ENCODE results near the gene UIMC1.
A peak's percentile ranks its signal among the peaks of the same experiment; 100 is the strongest.
"Not testable (repeated sequence)": the region's sequence is repeated elsewhere in the genome, so short reads cannot be mapped to it uniquely, and the experiment has no call there.

Gene UIMC1

DNA sequence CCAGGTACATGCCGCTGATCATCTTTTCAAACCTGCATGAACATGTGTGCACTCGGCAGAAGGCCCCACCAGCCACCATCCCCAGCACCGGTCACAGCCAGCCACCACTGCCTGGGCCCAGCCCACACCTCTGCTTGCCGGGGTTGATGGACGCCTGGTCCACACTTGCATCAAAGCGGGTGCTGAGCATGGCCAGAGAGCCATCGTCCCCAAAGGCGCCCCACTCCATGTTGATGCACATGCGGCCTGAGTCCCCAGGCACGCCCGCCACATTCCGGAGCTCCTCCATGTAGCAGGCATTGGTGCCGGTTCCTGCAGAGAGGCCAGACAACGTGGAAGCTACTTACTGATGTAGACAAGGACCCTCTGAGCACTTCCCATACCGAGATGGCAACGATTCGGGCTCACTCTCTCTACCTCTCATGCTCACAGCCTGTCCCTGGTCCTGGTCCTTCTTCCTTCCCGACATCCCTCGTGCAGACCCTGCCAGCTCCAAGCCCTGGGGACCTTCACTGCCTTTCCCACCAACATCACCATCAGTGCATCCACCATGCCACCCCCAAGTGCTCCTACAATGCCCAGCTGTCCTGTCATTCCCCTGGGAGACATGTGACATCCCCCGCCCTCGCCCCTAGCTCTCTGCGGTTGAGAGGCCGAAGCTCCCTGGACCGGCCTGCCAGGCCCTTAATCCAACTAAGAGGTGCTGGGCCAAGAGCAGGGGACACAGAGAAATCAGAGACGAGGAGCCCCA lies 124.6 kb downstream of the UIMC1 start:
- no peak for DNase-seq

DNA sequence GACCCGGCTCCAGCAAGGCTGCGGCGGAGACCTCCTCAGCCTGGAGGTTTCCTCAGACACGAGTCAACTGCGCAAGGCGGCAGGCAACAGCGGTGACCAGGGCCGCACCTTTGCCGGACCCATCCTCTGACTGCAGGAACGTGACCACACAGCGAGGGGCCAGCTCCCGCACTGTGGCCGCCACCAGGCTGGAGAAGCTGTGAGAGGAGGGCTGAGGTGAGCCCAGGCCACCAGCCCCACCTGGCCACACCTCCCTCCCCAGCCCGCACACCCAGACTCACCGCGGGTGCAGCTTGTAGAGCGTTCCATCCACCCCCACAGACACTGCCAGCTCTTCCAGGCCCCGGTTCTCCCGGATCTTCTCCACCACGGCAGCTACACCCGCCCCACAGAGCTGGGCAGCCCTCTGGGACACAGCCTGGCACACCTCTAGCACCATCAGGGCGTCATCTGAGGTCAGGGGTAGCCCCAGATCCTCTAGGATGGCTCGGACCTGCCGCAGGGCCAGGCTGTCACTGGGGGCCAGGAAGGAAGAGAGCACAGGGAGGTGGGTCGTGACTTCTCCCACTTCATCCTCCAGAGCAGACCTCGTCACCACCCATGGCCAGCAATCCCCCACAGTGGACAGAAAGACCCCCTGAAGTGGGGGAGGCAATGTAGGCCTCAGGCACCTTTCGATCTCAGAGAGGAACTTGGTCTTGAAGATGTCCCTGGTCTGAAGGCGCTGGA lies 125.4 kb downstream of the UIMC1 start:
- DNase-seq, result no peak

DNA sequence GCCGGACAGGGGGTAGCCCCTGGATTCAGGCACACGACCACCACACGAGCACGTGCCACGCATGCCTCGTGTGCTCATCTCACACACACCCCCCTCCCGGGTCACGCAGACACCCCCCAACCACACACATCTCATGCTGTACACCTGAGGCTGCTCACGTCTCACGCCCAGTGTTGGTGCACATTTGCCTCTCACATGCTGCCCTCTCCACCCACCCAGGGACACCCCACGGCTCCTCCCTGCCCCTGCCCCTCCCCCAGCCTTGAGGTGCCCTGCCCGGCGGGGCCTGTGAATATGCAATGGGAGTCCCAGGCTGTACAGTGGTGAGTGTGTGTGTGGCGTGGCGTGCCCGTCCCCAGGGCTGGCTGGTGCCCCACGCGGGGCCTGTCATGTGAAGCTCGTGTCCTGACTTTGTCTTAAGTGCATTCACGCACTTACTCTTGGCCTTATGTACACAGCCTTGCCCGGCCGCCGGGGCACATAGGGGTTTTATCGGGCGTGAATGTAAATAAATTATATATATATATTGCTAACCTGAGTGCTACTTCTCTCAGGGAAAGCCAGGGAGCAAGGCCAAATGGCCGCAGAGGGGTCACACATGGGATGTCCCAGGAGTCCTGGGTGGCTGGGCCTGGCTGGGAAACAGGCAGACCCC lies 126.1 kb downstream of the UIMC1 start:
- no peak for DNase-seq

DNA sequence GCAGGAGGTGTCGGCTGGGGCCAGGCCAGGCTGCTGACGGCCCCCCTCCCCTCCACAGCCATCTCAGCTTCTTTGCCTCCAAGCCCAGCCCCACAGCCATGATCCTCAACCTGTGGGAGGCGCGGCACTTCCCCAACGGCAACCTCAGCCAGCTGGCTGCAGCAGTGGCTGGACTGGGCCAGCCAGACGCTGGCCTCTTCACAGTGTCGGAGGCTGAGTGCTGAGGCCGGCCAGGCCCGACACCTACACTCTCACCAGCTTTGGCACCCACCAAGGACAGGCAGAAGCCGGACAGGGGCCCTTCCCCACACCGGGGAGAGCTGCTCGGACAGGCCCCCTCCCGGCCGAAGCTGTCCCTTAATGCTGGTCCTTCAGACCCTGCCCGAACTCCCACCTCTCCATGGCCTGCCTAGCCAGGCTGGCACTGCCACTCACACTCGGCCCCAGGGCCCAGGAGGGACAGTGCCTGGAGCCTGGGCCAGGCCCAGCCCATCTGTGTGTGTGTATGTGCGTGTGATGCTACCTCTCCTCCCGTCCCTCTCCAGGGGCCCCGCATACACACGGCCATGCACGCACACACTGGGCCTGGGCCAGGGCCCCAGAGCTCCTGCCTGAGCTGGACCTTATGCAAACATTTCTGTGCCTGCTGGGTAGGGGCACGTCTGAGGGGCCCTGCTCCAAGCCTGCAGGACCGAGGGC lies 126.8 kb downstream of the UIMC1 start:
- no peak for DNase-seq

DNA sequence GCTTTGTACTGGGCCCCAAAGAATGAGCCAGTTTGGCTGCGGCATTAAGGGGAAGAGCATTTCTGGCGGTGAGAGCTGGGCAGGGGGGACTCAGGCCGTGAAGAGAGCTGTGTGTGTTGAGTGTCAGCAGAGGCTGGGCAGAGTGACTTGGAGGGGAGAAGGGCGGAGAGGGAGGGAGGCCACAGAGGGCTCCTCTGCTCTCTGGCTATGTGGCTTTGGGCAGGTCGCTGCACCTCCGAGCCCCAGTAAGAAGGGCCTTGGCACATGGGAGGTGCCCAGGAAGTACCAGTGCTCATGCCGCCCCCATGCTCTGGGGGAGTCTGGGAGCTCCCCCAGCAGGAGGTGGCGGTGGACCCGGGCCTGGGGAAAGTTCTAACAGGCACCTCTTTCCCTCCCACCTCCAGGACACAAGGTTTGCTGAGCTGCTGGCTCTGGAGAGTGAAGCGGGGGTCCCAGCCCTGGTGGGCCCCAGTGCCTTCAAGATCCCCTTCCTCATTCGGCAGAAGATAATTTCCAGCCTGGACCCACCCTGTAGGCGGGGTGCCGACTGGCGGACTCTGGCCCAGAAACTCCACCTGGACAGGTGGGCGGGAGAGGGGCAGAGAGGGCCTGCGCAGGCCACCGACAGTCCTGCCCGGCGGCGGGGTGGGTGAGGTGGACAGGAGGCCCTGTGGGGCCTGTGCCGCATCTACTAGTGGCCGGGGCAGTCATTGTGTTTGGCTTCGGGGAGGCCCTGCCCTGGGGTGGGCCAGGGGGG lies 127.5 kb downstream of the UIMC1 start:
- DNase-seq, result no peak

DNA sequence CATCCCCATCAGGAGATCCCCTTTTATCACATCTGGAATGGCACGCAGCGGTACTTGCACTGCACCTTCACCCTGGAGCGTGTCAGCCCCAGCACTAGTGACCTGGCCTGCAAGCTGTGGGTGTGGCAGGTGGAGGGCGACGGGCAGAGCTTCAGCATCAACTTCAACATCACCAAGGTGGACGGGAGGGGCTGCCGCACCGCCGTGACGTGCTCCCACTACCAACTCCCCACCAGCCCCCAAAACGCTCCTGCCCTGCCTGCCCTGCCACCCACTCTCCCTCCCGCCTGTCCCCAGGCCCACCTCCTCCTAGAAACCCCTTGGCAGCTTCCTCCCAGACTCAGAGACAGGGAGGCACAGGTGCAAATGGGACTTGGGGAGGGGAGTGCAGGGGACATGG lies 128.1 kb downstream of the UIMC1 start:
- DNase-seq, result no peak

DNA sequence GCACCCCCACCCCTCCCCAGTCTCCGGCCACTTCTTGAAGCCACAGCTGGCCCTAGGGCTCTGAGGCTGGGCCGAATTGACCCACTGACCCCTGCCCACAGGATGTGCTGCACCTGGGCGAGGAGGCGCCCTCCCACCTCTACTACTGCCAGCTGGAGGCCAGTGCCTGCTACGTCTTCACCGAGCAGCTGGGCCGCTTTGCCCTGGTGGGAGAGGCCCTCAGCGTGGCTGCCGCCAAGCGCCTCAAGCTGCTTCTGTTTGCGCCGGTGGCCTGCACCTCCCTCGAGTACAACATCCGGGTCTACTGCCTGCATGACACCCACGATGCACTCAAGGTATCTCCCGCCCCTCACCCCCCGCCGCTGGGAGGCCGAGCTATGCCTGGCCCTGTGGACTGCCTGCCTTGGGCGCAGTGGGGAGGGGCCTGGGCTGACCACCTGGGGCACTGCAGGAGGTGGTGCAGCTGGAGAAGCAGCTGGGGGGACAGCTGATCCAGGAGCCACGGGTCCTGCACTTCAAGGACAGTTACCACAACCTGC lies 128.7 kb downstream of the UIMC1 start:
- no peak for DNase-seq

DNA sequence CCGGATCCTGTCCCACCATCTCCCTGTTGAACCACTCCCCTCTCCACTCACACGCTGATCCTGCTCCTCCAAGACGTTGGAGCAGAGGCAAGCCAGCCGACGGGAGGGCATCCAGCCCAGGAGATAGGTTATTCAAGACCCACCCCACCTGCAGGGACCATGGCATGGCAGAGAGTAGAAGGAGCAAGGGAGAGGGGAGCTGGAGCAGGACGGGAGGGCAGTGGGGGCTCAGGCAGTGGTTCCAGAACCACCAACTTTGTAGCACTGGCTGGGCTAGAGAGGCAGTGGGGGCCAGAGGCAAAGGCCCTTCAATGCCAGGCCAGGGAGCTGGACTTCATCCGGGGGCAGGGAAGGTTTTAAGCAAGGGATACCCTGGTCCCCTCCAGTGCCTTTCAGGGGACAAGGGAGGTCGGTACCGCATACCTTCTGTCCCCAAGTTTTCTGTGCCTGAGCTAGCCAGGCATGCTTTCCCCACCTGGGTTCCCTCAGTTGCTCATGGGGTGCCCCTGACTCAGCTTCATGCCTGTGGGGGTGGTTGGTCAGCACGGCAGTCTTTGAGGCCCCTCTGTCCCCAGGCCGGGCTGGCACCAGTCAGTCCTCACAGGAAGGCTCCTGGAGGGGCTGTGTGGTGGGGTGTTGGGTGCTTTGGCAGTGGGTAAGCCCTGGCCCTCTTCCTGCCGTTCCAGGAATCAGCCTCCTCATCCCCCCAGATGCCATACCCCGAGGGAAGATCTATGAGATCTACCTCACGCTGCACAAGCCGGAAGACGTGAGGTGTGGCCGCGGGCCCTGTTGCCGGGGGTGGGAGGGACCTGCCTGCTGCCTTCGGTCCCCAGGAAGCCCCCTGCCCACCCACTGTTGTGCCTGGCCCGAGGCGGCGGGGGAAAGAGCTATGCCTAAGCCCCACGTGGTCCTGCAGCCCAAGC lies 129.8 kb downstream of the UIMC1 start:
- DNase-seq, result no peak

DNA sequence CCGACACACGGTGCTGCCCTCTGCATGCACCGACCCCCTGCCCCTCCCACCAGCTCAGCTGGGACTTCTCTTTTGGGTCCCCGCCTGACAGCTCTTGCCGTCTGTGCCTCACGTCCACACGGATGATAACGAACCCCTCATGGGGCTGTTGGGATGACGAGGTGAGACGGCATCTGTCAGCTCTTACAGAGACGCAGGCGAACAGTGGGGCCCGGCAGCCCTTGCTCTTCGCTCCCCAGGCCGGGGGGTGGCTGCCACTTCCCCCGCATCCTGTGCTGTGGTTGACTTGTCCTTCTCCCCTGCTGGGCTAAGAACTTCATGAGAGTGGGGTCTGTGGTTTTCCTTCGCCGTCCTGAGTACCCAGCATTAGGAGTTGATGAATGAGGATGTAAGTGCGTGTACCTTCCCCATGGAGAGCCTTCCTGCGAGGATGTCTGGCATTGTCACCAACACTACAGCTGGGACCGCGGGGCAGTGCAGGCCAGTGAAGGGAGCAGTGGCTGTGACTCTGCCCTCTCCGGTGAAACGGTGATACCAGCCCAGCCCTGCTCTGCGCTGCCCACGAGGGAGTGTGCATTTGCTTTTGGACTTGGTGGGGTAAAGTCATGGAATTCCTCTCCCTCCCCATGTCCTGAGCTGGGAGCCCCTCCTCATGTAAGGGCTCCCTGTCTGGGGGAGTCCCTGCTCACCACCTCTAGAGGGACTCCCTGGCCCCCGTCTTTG lies 130.6 kb downstream of the UIMC1 start:
- DNase-seq, result no peak

DNA sequence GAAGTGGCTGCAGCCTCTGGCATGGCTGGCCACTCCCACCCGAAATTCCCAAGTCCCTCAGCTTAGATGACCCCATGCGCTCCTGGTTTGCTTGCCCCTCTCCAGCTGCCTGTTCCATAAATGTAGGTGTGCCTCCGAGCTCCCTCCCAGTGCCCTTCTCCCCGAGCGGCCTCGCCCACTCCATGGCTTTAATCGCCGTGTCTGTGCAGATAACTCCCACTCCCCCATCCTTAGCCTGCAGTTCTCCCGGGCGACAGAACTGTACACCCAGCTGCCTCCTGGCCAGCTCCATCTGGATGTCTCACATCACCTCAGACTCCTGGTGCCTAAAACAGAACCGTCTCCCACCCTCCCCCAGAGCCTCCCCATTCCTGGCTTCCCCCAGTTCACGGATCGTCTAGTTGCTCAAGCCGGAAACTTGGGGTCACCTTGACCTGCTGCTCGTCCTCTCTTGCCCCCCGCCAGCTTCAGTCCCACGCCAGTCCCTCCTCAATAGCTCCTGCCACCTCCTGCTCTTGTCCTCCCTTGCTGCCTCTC lies 131.5 kb downstream of the UIMC1 start:
- DNase-seq, result no peak

DNA sequence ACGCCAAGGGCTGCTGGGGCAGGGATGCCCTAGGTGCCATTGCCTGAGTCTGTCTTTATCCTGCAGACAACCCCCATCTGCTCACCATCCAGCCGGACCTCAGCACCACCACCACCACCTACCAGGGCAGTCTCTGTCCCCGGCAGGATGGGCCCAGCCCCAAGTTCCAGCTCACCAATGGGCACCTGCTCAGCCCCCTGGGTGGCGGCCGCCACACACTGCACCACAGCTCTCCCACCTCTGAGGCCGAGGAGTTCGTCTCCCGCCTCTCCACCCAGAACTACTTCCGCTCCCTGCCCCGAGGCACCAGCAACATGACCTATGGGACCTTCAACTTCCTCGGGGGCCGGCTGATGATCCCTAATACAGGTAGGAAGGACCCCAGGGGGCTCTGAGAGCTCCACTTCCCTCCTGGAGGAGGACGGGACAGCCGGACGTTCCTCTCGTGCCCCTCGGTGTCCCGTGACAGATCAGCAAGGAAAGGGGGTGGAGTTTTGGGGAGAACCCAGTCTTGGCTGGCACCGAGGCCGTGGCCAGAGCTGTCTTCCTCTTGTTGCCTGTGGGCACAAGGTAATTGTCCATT lies 132.3 kb downstream of the UIMC1 start:
- DNase-seq, result no peak

DNA sequence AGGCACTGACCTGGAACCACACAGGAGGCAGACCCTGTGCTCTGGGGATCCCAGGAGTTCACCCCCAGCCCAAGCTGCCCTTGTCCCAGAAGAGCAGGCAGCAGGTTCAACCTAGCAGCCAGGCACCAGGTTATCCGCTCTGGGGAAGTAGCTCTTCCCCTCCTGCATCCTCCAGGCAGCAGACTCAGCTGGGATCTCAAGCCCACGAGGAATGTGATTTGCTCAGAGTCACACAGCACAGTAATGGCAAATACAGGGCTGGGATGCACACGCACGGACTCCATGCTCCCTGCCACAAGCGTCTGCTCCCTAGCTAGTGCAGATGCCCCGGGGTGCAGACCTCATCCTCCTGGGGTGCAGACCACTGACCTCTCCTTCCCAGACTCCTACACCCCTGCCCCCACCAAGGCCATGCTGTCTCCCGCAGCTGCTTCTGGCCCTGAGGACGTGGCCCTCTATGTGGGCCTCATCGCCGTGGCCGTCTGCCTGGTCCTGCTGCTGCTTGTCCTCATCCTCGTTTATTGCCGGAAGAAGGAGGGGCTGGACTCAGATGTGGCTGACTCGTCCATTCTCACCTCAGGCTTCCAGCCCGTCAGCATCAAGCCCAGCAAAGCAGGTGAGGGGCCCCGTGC lies 132.9 kb downstream of the UIMC1 start:
- DNase-seq, result no peak

DNA sequence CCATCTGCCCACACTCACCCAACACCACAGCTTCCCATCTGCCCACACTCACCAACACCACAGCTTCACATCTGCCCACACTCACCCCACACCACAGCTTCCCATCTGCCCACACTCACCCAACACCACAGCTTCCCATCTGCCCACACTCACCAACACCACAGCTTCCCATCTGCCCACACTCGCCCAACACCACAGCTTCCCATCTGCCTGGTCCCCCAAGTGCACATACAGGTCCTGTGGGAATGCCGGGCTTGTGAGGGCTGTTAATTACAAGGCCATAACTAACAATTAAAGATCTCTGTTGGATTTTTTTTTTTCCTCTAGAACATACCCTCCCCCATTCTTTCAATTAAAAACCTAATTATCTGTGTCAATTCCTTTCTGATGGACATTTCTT lies 133.6 kb downstream of the UIMC1 start:
- not testable (repeated sequence) for DNase-seq

DNA sequence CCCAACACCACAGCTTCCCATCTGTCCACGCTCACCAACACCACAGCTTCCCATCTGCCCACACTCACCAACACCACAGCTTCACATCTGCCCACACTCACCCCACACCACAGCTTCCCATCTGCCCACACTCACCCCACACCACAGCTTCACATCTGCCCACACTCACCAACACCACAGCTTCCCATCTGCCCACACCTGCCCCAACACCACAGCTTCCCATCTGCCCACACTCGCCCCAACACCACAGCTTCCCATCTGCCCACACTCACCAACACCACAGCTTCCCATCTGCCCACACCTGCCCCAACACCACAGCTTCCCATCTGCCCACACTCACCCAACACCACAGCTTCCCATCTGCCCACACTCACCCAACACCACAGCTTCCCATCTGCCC lies 134.0 kb downstream of the UIMC1 start:
- DNase-seq, result not testable (repeated sequence)

DNA sequence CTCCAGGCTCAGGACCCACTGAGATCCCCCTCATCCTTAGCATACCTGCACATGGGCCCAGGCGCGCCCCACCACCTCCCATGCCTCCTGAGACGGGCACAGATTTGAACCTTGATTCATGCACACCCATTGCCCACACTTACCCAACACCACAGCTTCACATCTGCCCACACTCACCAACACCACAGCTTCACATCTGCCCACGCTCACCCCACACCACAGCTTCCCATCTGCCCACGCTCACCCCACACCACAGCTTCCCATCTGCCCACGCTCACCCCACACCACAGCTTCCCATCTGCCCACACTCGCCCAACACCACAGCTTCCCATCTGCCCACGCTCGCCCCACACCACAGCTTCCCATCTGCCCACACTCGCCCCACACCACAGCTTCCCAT lies 135.9 kb downstream of the UIMC1 start:
- not testable (repeated sequence) for DNase-seq

DNA sequence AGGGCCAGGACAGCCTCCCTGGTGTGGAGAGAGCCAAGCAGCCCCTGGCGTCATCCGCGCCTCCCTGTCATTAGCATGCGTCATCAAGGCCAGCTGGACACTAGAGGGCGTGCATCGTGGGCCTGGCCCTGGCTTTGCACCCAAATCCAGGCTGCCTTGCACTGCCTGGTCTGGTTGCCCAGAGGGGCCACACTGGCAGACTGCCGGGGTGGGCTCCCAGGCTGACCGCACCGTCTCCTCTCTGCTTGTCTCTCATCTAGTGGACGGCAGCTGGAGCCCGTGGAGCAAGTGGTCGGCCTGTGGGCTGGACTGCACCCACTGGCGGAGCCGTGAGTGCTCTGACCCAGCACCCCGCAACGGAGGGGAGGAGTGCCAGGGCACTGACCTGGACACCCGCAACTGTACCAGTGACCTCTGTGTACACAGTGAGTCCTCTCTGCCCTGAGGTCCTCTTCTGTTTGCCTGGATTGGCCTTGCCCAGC lies 136.4 kb downstream of the UIMC1 start:
- DNase-seq, result peak; percentile 57

DNA sequence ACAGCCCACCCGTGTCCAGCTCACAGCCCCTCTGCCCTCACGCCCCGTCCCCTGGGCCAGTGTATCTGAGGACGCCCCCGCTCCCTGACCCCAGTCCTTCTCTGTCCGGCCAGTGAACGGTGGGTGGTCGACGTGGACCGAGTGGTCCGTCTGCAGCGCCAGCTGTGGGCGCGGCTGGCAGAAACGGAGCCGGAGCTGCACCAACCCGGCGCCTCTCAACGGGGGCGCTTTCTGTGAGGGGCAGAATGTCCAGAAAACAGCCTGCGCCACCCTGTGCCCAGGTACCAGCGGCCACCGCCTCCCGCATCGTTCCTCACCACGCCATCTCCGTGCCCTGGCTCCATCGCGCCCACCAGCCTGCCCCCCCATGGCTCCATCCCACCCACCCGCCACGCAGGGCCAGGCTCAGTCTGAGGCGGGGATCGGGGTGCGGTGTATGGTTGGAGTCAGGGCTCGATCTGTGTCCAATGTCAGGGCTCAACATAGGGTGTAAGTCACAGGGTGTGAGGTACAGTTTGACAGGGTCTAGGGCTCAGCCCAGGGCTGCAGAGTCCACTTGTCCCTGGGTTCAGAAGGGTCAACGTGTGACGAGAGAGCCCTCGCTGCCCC lies 137.0 kb downstream of the UIMC1 start:
- no peak for DNase-seq

DNA sequence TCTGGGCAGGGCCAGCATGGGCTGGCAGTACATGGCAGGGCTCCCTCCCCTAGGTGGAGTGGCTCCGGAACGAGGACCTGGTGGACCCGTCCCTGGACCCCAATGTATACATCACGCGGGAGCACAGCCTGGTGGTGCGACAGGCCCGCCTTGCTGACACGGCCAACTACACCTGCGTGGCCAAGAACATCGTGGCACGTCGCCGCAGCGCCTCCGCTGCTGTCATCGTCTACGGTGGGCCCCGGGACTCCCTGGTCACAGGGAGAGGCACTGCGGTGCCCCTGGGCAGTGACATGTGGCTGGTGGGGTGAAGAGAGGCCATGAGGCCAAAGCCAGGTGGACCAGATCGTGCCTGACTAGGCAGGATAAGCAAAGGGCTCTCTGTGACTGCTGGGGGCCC lies 137.8 kb downstream of the UIMC1 start:
- no peak for DNase-seq

DNA sequence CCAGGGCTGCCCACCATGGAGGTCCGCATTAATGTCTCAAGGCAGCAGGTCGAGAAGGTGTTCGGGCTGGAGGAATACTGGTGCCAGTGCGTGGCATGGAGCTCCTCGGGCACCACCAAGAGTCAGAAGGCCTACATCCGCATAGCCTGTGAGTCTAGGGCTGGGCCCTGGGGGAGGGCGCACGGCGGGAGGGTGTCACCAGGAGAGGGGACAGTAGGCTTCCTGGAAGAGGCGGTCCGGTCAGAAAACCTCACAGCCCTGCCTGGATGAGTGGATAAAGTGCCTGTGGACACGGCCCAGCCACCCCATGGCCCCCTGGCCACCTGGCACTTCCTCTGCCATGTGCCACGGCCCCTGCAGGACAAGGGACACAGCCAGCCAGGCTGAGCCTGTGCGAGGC lies 138.5 kb downstream of the UIMC1 start:
- no peak for DNase-seq
